Measurements from ENCODE around the gene HCN3. TPM values are rescaled to one million over a fixed set of nuclear protein-coding genes. Genes with fewer than 3 reads are reported as not detected.

HCN3 gene
- total and polyA plus RNA-seq, 2 of the 8 experiments (the other 6 are each of a cell fraction or from before 2014, with no cell fraction given), result 6.4 to 7.3 TPM

GRCh38 chr1:155285631-155286044 lies 8.4 kb downstream of the HCN3 start:
- Histone ChIP-seq H3K18ac (ENCODE audit: extremely low read depth, low read length) (no peak overlapping the region), H3K23ac (ENCODE audit: insufficient read length) (no peak overlapping the region), H3K4me2 (ENCODE audit: insufficient read depth in 1 of 2, low read depth in 2 of 2, low read length in 2 of 2) (no peak overlapping the region), H3K23me2 (ENCODE audit: low read depth, low read length) (no peaks in the 10 kb centered on the region), H2BK120ac (replicated peaks; ENCODE audit: low read depth, low read length) (no peak overlapping the region), H4K8ac (ENCODE audit: extremely low read depth, insufficient read depth, low read length) (no peak overlapping the region), H3K14ac (ENCODE audit: insufficient read length) (no peak overlapping the region), H3K4ac (replicated peaks; ENCODE audit: insufficient read length, low read depth, low read length) (no peak overlapping the region), H3K9ac (replicated peaks in 1 of 4; ENCODE audit: extremely low read depth in 1 of 4, low read depth in 3 of 4, low read length in 3 of 4) (no peak overlapping the region), H4K5ac (ENCODE audit: insufficient read length, low read depth, low read length) (no peak overlapping the region), H4K20me1 (replicated peaks in 1 of 2; ENCODE audit: control insufficient read depth in 1 of 2, insufficient read depth in 2 of 2, low read length in 2 of 2) (no peaks in the 10 kb centered on the region), H4K91ac (replicated peaks; ENCODE audit: insufficient read length, low read length) (no peak overlapping the region), H3K79me2 (ENCODE audit: control insufficient read depth in 1 of 2, insufficient read depth in 2 of 2, low read length in 2 of 2) (no peaks in the 10 kb centered on the region), H2AFZ (ENCODE audit: low read length) (no peak overlapping the region), H3K4me1 (replicated peaks in 1 of 4; ENCODE audit: control insufficient read depth in 3 of 4, insufficient read depth in 4 of 4, low read length in 3 of 4) (no peaks in the 10 kb centered on the region; a peak in 1 of 7 replicates), H2BK12ac (ENCODE audit: low read depth, low read length) (no peak overlapping the region), H2AK5ac (ENCODE audit: low read depth, low read length) (no peak overlapping the region), H3K27me3 (replicated peaks in 1 of 4; ENCODE audit: control insufficient read depth in 3 of 4, extremely low read depth in 1 of 4, insufficient read depth in 3 of 4, low read length in 3 of 4) (no peaks in the 10 kb centered on the region), H3K79me1 (ENCODE audit: low read depth, low read length) (no peaks in the 10 kb centered on the region), H3K56ac (replicated peaks; ENCODE audit: insufficient read length, low read depth, low read length) (no peak overlapping the region), H2BK15ac (ENCODE audit: low read length) (no peak overlapping the region), H2BK5ac (ENCODE audit: low read depth, low read length) (no peak overlapping the region), H3K36me3 (ENCODE audit: control insufficient read depth in 2 of 4, insufficient read depth in 4 of 4, low read length in 3 of 4) (no peaks in the 10 kb centered on the region; a peak in 1 of 8 replicates), H3K27ac (ENCODE audit: low read depth, low read length) (no peak overlapping the region), H2BK20ac (ENCODE audit: low read length) (no peak overlapping the region), H3K9me3 (ENCODE audit: insufficient read depth in 2 of 2, low read depth in 1 of 2, low read length in 1 of 2) (no peaks in the 10 kb centered on the region), H3K4me3 (ENCODE audit: extremely low read depth in 1 of 4, insufficient read depth in 2 of 4, low read depth in 3 of 4, low read length in 4 of 4) (no peak overlapping the region)
- TF ChIP-seq SRF (IDR thresholded peaks at IDR 0.05; ENCODE audit: low read depth, low read length) (no peak), MAFK (IDR thresholded peaks at IDR 0.05; ENCODE audit: low read depth, low read length) (no peak)
- WGBS, 2 experiments (ENCODE audit: extremely low coverage in 1 of 2, insufficient coverage in 1 of 2, insufficient read length in 1 of 2, insufficient replicate concordance in 2 of 2, low coverage in 1 of 2, low lambda C conversion rate in 2 of 2, missing lambda C conversion rate in 1 of 2), result 95% methylated on average over 18 of the region's 18 CpGs; no CpG with 5 or more reads in 1 of the 2 experiments
- DNase-seq (ENCODE audit: low read depth in 1 of 2, low spot score in 2 of 2) (no peak), FAIRE-seq (no peak)
- ChIA-PET POLR2A (ENCODE audit: partially characterized antibody) (interaction anchor here (0.6 to 2.1 kb wide), 8 partner anchors 12 to 42 kb away, joined by 3 to 7 read pairs (median 5); partner anchors contain the start of genes CLK2, FDPS, RUSC1 and SCAMP3), CTCF (ENCODE audit: partially characterized antibody) (interaction anchor here (0.6 to 8.4 kb wide), 7 partner anchors 9 to 108 kb away, joined by 3 to 79 read pairs (median 3); partner anchors contain the start of gene FDPS)

Data from H1 (cell line).